Peyer's patch (tissue), 4 donors: ENCODE results near the gene B3GNT4.

Experiments
- CTCF ChIP-seq, 6 experiments: fragments of 450-650 bp in 4 of 6; fragments of 200-600 bp in 2 of 6; sonication (generic) in 1 of 6; IDR thresholded peaks; one replicate each; pipeline ENCODE4 v1.5.1; 2017 to 2019; ENCODE audit warnings: antibody characterized with exemption in 6 of 6, mild to moderate bottlenecking in 3 of 6, moderate library complexity in 1 of 6
- POLR2A ChIP-seq, 2 donors: fragments of 450-650 bp; IDR thresholded peaks; one replicate each; pipeline ENCODE4 v1.5.1; 2017; ENCODE audit warnings: antibody characterized with exemption in 2 of 2, mild to moderate bottlenecking in 2 of 2, moderate library complexity in 2 of 2

GRCh38 chr12:122250536-122250935, 47.0 kb downstream of the B3GNT4 start:
- no peak for TF ChIP-seq CTCF (IDR thresholded peaks at IDR 0.05)
- TF ChIP-seq POLR2A (IDR thresholded peaks at IDR 0.05), result no peak
